Karpas-422 (cell line): ENCODE data around the gene CARD19. TPM values are rescaled to one million over a fixed set of nuclear protein-coding genes. Genes with fewer than 3 reads are reported as not detected.
"Not testable (repeated sequence)": the region's sequence is repeated elsewhere in the genome, so short reads cannot be mapped to it uniquely, and the experiment has no call there.

Source experiments
- DNase-seq: peaks from one replicate; pipeline ENCODE4 v3.0.0-alpha.2; 2015
- H2AFZ ChIP-seq: fragments of 200-600 bp; sonication (generic); 2 replicates; pipeline ENCODE4 v1.6.1; 2014; ENCODE audit warnings: antibody characterized with exemption, low read length, mixed read lengths
- H3K27ac ChIP-seq: fragments of 200-600 bp; sonication (generic); 2 replicates; pipeline ENCODE4 v1.5.1; 2014; ENCODE audit warnings: mild to moderate bottlenecking, low read length, moderate library complexity
- H3K27me3 ChIP-seq: fragments of 200-600 bp; sonication (generic); 2 replicates; pipeline ENCODE4 v1.6.1; 2014; ENCODE audit warnings: low read length, mixed read lengths
- H3K36me3 ChIP-seq: fragments of 200-600 bp; sonication (generic); 2 replicates; pipeline ENCODE4 v1.6.1; 2014; ENCODE audit warnings: low read length, mixed read lengths; ENCODE audit not compliant: insufficient read depth
- H3K4me1 ChIP-seq: fragments of 200-600 bp; sonication (generic); 2 replicates; pipeline ENCODE4 v1.6.1; 2014; ENCODE audit warnings: mild to moderate bottlenecking, low read length, mixed read lengths
- H3K4me2 ChIP-seq: fragments of 200-600 bp; sonication (generic); 2 replicates; pipeline ENCODE4 v1.6.1; 2014; ENCODE audit warnings: low read length, low read depth, mild to moderate bottlenecking; ENCODE audit not compliant: poor library complexity, severe bottlenecking
- H3K4me3 ChIP-seq: fragments of 200-600 bp; sonication (generic); 2 replicates; pipeline ENCODE4 v1.5.1; 2014; ENCODE audit warnings: mild to moderate bottlenecking, antibody characterized with exemption, low read length, mixed read lengths
- H3K79me2 ChIP-seq: fragments of 200-600 bp; sonication (generic); 2 replicates; pipeline ENCODE4 v1.6.1; 2014; ENCODE audit warnings: mild to moderate bottlenecking, low read length, mixed read lengths
- H3K9ac ChIP-seq: fragments of 200-600 bp; sonication (generic); 2 replicates; pipeline ENCODE4 v1.6.0; 2014; ENCODE audit warnings: low read length
- H3K9me2 ChIP-seq: fragments of 200-600 bp; sonication (generic), shearing (Covaris generic); replicated peaks from 2 replicates; pipeline ENCODE4 v1.6.0; 2014; ENCODE audit warnings: mild to moderate bottlenecking, low read length, moderate library complexity; ENCODE audit not compliant: insufficient read depth
- H3K9me3 ChIP-seq: fragments of 300-700, 200-600 bp; sonication (generic); 2 replicates; pipeline ENCODE4 v1.6.1; 2014; ENCODE audit warnings: low read length, mixed read lengths
- H4K20me1 ChIP-seq: fragments of 200-600 bp; sonication (generic); 2 replicates; pipeline ENCODE4 v1.6.1; 2014; ENCODE audit warnings: mild to moderate bottlenecking, antibody characterized with exemption, low read length, low read depth; ENCODE audit not compliant: insufficient read depth
- total RNA-seq: library from RNA; depleted of rRNA; stranded (reverse); fragments of >200 nt; shearing (Covaris generic); gene quantifications from 2 replicates; pipeline ENCODE4 v1.2.3, GENCODE V29; 2014; ENCODE audit warnings: low replicate concordance

Gene CARD19
- total RNA-seq, 1 experiment from 2014 or later, result 5.5 TPM

GRCh38 chr9:93136011-93136440 is 40.0 kb downstream of the CARD19 start:
- no peak for DNase-seq
- Histone ChIP-seq H3K4me3 (no peak overlapping the region), H3K27ac (no peak overlapping the region), H3K4me2 (no peak overlapping the region), H3K9me2 (no peaks in the 10 kb centered on the region), H3K9ac (no peak overlapping the region), H3K36me3 (no peaks in the 10 kb centered on the region), H3K9me3 (no peaks in the 10 kb centered on the region), H3K4me1 (peaks cover 65% of the 10 kb centered on the region), H3K27me3 (no peaks in the 10 kb centered on the region), H4K20me1 (peaks cover 6% of the 10 kb centered on the region; the same call in 1 of the 2 replicates), H3K79me2 (no peaks in the 10 kb centered on the region), H2AFZ (no peak overlapping the region)

GRCh38 chr9:93137362-93137761 is 41.3 kb downstream of the CARD19 start:
- Histone ChIP-seq H3K9ac (peak overlapping the region; percentile 61), H4K20me1 (0 out of 2 replicates have a peak, but pooled peaks cover 3% of the 10 kb centered on the region), H3K4me1 (peaks cover 65% of the 10 kb centered on the region), H3K4me3 (no peak overlapping the region; the same call in 1 of the 2 replicates), H3K27me3 (no peaks in the 10 kb centered on the region), H2AFZ (no peak overlapping the region), H3K27ac (peak overlapping the region; percentile 89), H3K4me2 (peak overlapping the region; percentile 53), H3K79me2 (no peaks in the 10 kb centered on the region), H3K9me3 (no peaks in the 10 kb centered on the region), H3K9me2 (no peaks in the 10 kb centered on the region), H3K36me3 (no peaks in the 10 kb centered on the region)
- no peak for DNase-seq

- peak overlapping the region; percentile 89 for H3K27ac ChIP-seq
- peaks cover 61% of the 10 kb centered on the region for H3K4me1 ChIP-seq
Measured at GRCh38 chr9:93138171-93138764, 42.3 kb downstream of the CARD19 start.

GRCh38 chr9:93139365-93140182 is 43.6 kb downstream of the CARD19 start:
- no peaks in the 10 kb centered on the region for H3K27me3 ChIP-seq
- no peak overlapping the region for H3K4me3 ChIP-seq
- peak overlapping the region; percentile 20; the same call in 1 of the 2 replicates for H3K9ac ChIP-seq
- H3K9me3 ChIP-seq, result no peaks in the 10 kb centered on the region
- no peaks in the 10 kb centered on the region for H3K36me3 ChIP-seq
- no peak overlapping the region for H3K4me2 ChIP-seq
- H3K9me2 ChIP-seq, result no peaks in the 10 kb centered on the region
- no peak for DNase-seq
- peaks cover 60% of the 10 kb centered on the region for H3K4me1 ChIP-seq
- H3K79me2 ChIP-seq, result no peaks in the 10 kb centered on the region
- H3K27ac ChIP-seq, result no peak overlapping the region
- no peaks in the 10 kb centered on the region for H4K20me1 ChIP-seq
- H2AFZ ChIP-seq, result no peak overlapping the region

More at GRCh38 chr9:93138171-93138764, 42.3 kb downstream of the CARD19 start:
- no peaks in the 10 kb centered on the region for H3K27me3 ChIP-seq
- H4K20me1 ChIP-seq, result no peaks in the 10 kb centered on the region
- H3K4me3 ChIP-seq, result no peak overlapping the region; the same call in 1 of the 2 replicates
- H3K4me2 ChIP-seq, result peak overlapping the region; percentile 53
- H3K9ac ChIP-seq, result peak overlapping the region; percentile 61; the same call in 1 of the 2 replicates
- H2AFZ ChIP-seq, result no peak overlapping the region
- H3K79me2 ChIP-seq, result no peaks in the 10 kb centered on the region
- H3K36me3 ChIP-seq, result no peaks in the 10 kb centered on the region
- H3K9me3 ChIP-seq, result no peaks in the 10 kb centered on the region
- no peaks in the 10 kb centered on the region for H3K9me2 ChIP-seq
- peak; percentile 91 for DNase-seq

GRCh38 chr9:93141771-93142483 is 45.9 kb downstream of the CARD19 start:
- peaks cover 45% of the 10 kb centered on the region for H3K4me1 ChIP-seq

GRCh38 chr9:93143830-93144530 is 48.0 kb downstream of the CARD19 start:
- Histone ChIP-seq H3K27ac (no peak overlapping the region), H3K36me3 (no peaks in the 10 kb centered on the region), H4K20me1 (no peaks in the 10 kb centered on the region), H3K4me1 (peaks cover 27% of the 10 kb centered on the region), H3K4me2 (no peak overlapping the region), H3K9me2 (no peaks in the 10 kb centered on the region), H3K79me2 (no peaks in the 10 kb centered on the region), H3K9ac (no peak overlapping the region), H2AFZ (no peak overlapping the region), H3K9me3 (no peaks in the 10 kb centered on the region), H3K4me3 (no peak overlapping the region), H3K27me3 (no peaks in the 10 kb centered on the region)
- no peak for DNase-seq

More at GRCh38 chr9:93141771-93142483, 45.9 kb downstream of the CARD19 start:
- Histone ChIP-seq H3K79me2 (no peaks in the 10 kb centered on the region), H4K20me1 (no peaks in the 10 kb centered on the region), H3K9me3 (no peaks in the 10 kb centered on the region), H3K27me3 (no peaks in the 10 kb centered on the region), H3K9me2 (no peaks in the 10 kb centered on the region), H3K4me2 (no peak overlapping the region), H3K9ac (no peak overlapping the region), H2AFZ (no peak overlapping the region), H3K4me3 (no peak overlapping the region), H3K27ac (no peak overlapping the region), H3K36me3 (no peaks in the 10 kb centered on the region)
- DNase-seq, result no peak

GRCh38 chr9:93146696-93147095 is 50.7 kb downstream of the CARD19 start:
- peaks cover 11% of the 10 kb centered on the region for H3K4me1 ChIP-seq
- H2AFZ ChIP-seq, H3K4me3 ChIP-seq, H4K20me1 ChIP-seq, DNase-seq, H3K79me2 ChIP-seq, H3K27ac ChIP-seq, H3K9me2 ChIP-seq, H3K36me3 ChIP-seq, H3K4me2 ChIP-seq, H3K27me3 ChIP-seq, H3K9me3 ChIP-seq, H3K9ac ChIP-seq: not testable (repeated sequence)
